ENCODE measurements around the gene STRADB. TPM values are rescaled to one million over a fixed set of nuclear protein-coding genes. Genes with fewer than 3 reads are reported as not detected.
"Not testable (repeated sequence)": the region's sequence is repeated elsewhere in the genome, so short reads cannot be mapped to it uniquely, and the experiment has no call there.

The STRADB gene
- total and polyA plus RNA-seq, 2 donors (not counting 3 experiments of a cell fraction or from before 2014, with no cell fraction given): 6.9 to 16.6 TPM

GRCh38 chr2:201436141-201436540, 15.4 kb upstream of the STRADB start:
- no peak for FAIRE-seq

DNA sequence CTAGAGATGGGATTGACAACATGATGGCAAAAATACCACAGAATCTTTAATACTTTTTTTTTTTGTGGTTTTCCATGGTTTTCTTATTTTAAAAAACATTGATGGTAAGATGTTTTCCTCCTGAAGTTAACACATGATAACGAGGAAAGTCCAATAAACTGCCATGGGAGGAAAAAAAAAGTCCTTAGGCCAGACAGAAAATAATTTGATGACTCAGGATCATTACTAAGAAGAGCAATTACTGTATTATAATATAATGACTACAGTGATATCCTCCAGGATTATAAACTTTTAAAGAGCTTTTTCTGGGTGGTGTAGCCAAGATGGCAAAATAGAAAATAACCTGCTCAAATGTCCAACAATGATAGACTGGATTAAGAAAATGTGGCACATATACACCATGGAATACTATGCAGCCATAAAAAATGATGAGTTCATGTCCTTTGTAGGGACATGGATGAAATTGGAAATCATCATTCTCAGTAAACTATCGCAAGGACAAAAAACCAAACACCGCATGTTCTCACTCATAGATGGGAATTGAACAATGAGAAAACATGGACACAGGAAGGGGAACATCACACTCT, 12.1 kb upstream of the STRADB start:
- H3K9ac ChIP-seq (replicated peaks; ENCODE audit: extremely low read depth, insufficient read depth, low read length); H3K27ac ChIP-seq (ENCODE audit: insufficient read depth, low read depth, low read length); H3K9me1 ChIP-seq (replicated peaks; ENCODE audit: control insufficient read depth, extremely low read depth, insufficient read depth, low read length); BruUV-seq (replicated peaks); H3K27me3 ChIP-seq (ENCODE audit: control insufficient read depth in 2 of 2, insufficient read depth in 2 of 2, low read length in 2 of 2); H3K4me2 ChIP-seq (ENCODE audit: insufficient read depth, low read length); H3K36me3 ChIP-seq (ENCODE audit: control insufficient read depth in 2 of 2, extremely low read depth in 1 of 2, insufficient read depth in 2 of 2, low read length in 2 of 2); dilution Hi-C loops (cut with MboI; ENCODE audit: extremely low pct_ligation_motif_present, low sequenced_read_pairs); H4K20me1 ChIP-seq (replicated peaks; ENCODE audit: control insufficient read depth, extremely low read depth, insufficient read depth, low read length); H3K4me1 ChIP-seq (ENCODE audit: control insufficient read depth, extremely low read depth, insufficient read depth, low read length); FAIRE-seq; DNase-seq (ENCODE audit: low read depth, low spot score); H2AFZ ChIP-seq (ENCODE audit: low read depth, low read length); H3K4me3 ChIP-seq (replicated peaks in 1 of 3; ENCODE audit: insufficient read depth in 1 of 3, low read depth in 1 of 3, low read length in 3 of 3); POLR2A ChIA-PET; H3K9me3 ChIP-seq (replicated peaks; ENCODE audit: control insufficient read depth, insufficient read depth, low read length): not testable (repeated sequence)
- CTCF ChIA-PET: interaction anchor here (0.6 kb wide), 1 partner anchor 80 kb away, joined by 4 read pairs; no protein-coding TSS in a partner anchor
- peaks cover 20% of the 10 kb centered on the region for H3K79me2 ChIP-seq (ENCODE audit: control insufficient read depth, insufficient read depth, low read length)
- intact Hi-C loops (cut with micrococcal nuclease): loop anchor here (5.0 kb wide), 1 partner anchor 912 kb away; the partner anchor contains the start of gene SGO2

More at GRCh38 chr2:201436141-201436540, 15.4 kb upstream of the STRADB start:
- intact Hi-C loops (cut with micrococcal nuclease) (loop anchor here (5.0 kb wide), 1 partner anchor 909 kb away; the partner anchor contains the start of gene SGO2), dilution Hi-C loops (cut with MboI; ENCODE audit: extremely low pct_ligation_motif_present, low sequenced_read_pairs) (no loop called here)
- Histone ChIP-seq H3K4me2 (ENCODE audit: insufficient read depth, low read length) (no peak overlapping the region), H3K27ac (ENCODE audit: insufficient read depth, low read depth, low read length) (no peak overlapping the region), H3K79me2 (ENCODE audit: control insufficient read depth, insufficient read depth, low read length) (peaks cover 25% of the 10 kb centered on the region), H3K4me1 (ENCODE audit: control insufficient read depth, extremely low read depth, insufficient read depth, low read length) (peaks cover 24% of the 10 kb centered on the region), H3K36me3 (ENCODE audit: control insufficient read depth in 2 of 2, extremely low read depth in 1 of 2, insufficient read depth in 2 of 2, low read length in 2 of 2) (no peaks in the 10 kb centered on the region), H3K4me3 (replicated peaks in 1 of 3; ENCODE audit: insufficient read depth in 1 of 3, low read depth in 1 of 3, low read length in 3 of 3) (no peak overlapping the region), H3K9ac (replicated peaks; ENCODE audit: extremely low read depth, insufficient read depth, low read length) (no peak overlapping the region), H4K20me1 (replicated peaks; ENCODE audit: control insufficient read depth, extremely low read depth, insufficient read depth, low read length) (no peaks in the 10 kb centered on the region), H3K9me1 (replicated peaks; ENCODE audit: control insufficient read depth, extremely low read depth, insufficient read depth, low read length) (no peaks in the 10 kb centered on the region), H2AFZ (ENCODE audit: low read depth, low read length) (no peak overlapping the region), H3K27me3 (ENCODE audit: control insufficient read depth in 2 of 2, insufficient read depth in 2 of 2, low read length in 2 of 2) (no peaks in the 10 kb centered on the region), H3K9me3 (replicated peaks; ENCODE audit: control insufficient read depth, insufficient read depth, low read length) (no peaks in the 10 kb centered on the region)
- BruUV-seq (replicated peaks): no TSS peak
- DNase-seq (ENCODE audit: low read depth, low spot score): no peak
- CTCF ChIA-PET: no interaction called here
- POLR2A ChIA-PET: no interaction called here
- TF ChIP-seq GATA2 (IDR thresholded peaks at IDR 0.05; ENCODE audit: insufficient read depth, insufficient read length, low read depth, low read length) (no peak), JUN (IDR thresholded peaks at IDR 0.05; ENCODE audit: borderline replicate concordance, insufficient read depth, insufficient read length, low read depth) (no peak)

Measured in endothelial cell of umbilical vein (primary cell).